Esophagus muscularis mucosa (tissue), 4 donors: Measurements from ENCODE around the gene SPEG.

Experiments used
- CTCF ChIP-seq, 3 experiments: fragments of 200-600 bp in 2 of 3; fragments of 450-650 bp in 1 of 3; sonication (generic) in 2 of 3; IDR thresholded peaks; one replicate each; pipeline ENCODE4 v1.5.1; 2017 to 2019; ENCODE audit warnings: antibody characterized with exemption in 3 of 3, mild to moderate bottlenecking in 2 of 3, moderate library complexity in 1 of 3
- EP300 ChIP-seq: sonication (generic); formaldehyde crosslinking; IDR thresholded peaks from one replicate; pipeline ENCODE4 v1.6.1; 2017; ENCODE audit warnings: antibody characterized with exemption
- POLR2A ChIP-seq: fragments of 450-650 bp; IDR thresholded peaks from one replicate; pipeline ENCODE4 v1.6.1; 2017; ENCODE audit warnings: antibody characterized with exemption, moderate library complexity, mild to moderate bottlenecking, low read depth
- POLR2AphosphoS5 ChIP-seq, 2 donors: sonication (generic); formaldehyde crosslinking; IDR thresholded peaks; one replicate each; pipeline ENCODE4 v1.6.1; 2017; ENCODE audit warnings: antibody characterized with exemption in 2 of 2

- no peak for TF ChIP-seq EP300
- no peak for TF ChIP-seq CTCF (IDR thresholded peaks at IDR 0.05)
- TF ChIP-seq POLR2A: peak; percentile 27
- TF ChIP-seq POLR2AphosphoS5 (IDR thresholded peaks at IDR 0.05): peak; percentile 2 to 28
Observed at GRCh38 chr2:219404954-219405353, 29.7 kb upstream of the SPEG start.
